ENCODE data around the gene KDM4B. TPM values are rescaled to one million over a fixed set of nuclear protein-coding genes. Genes with fewer than 3 reads are reported as not detected.
"Not testable (repeated sequence)": the region's sequence is repeated elsewhere in the genome, so short reads cannot be mapped to it uniquely, and the experiment has no call there.

The KDM4B gene
- total RNA-seq, 2 donors from 2014 or later = 33.8 to 83.5 TPM

- Mint-ChIP-seq H3K9me3 (no peaks in the 10 kb centered on the region), H3K4me3 (no peak overlapping the region), H3K4me1 (no peaks in the 10 kb centered on the region), H3K27me3 (no peaks in the 10 kb centered on the region), H3K27ac (no peak overlapping the region), H3K36me3 (ENCODE audit: low read depth) (peaks cover 23% of the 10 kb centered on the region)
- no peak for ATAC-seq (replicated peaks)
These were observed 183.3 kb downstream of the KDM4B start for GRCh38 chr19:5152013-5152763.

- Mint-ChIP-seq H3K4me3 (no peak overlapping the region), H3K9me3 (peaks cover 4% of the 10 kb centered on the region), H3K4me1 (no peaks in the 10 kb centered on the region), H3K27ac (no peak overlapping the region), H3K27me3 (no peaks in the 10 kb centered on the region), H3K36me3 (ENCODE audit: low read depth) (peaks cover 15% of the 10 kb centered on the region)
- no peak for ATAC-seq (replicated peaks)
These were observed 184.0 kb downstream of the KDM4B start for GRCh38 chr19:5152767-5153532.

GRCh38 chr19:5153601-5154128 is 184.8 kb downstream of the KDM4B start:
- H3K36me3 Mint-ChIP-seq (ENCODE audit: low read depth) = peaks cover 8% of the 10 kb centered on the region
- H3K27me3 Mint-ChIP-seq = no peaks in the 10 kb centered on the region
- ATAC-seq (replicated peaks) = peak; percentile 13
- H3K27ac Mint-ChIP-seq = no peak overlapping the region
- H3K9me3 Mint-ChIP-seq = peaks cover 4% of the 10 kb centered on the region
- H3K4me3 Mint-ChIP-seq = no peak overlapping the region
- H3K4me1 Mint-ChIP-seq = no peaks in the 10 kb centered on the region

DNA sequence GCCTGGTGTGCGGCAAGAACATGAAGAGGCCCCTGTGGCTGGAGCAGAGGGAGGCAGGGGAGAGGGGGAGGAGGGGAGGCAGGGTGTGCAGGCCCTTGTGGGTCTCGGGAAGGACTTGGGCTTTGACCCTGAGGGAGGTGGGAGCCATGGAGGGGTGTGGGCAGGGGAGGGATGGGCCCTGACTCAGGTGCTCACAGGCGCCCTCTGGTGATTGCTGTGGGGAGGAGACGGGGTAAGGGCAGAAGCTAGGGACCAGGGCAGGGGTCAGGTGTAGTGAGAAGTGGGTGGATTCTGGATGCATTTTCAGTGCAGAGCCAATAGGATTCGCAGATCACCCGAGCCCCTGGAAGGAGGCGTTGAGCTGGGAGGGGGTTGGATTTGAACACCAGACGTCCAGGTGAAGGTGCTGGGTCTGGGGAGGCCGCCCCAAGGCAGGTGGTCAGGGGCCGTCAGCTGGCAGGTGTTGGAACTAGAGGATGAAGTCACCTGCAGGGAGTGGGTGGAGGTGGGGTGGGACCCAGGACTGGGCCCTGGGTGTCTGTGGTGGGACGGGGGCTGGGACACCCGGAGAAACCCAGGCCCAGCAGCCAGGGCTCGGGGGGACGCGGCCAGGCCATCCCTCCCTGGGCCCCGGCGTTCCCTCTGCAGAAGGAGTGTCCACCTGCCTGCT is 185.4 kb downstream of the KDM4B start:
- Mint-ChIP-seq H3K9me3 (peaks cover 4% of the 10 kb centered on the region), H3K4me1 (no peaks in the 10 kb centered on the region), H3K27ac (no peak overlapping the region)

DNA sequence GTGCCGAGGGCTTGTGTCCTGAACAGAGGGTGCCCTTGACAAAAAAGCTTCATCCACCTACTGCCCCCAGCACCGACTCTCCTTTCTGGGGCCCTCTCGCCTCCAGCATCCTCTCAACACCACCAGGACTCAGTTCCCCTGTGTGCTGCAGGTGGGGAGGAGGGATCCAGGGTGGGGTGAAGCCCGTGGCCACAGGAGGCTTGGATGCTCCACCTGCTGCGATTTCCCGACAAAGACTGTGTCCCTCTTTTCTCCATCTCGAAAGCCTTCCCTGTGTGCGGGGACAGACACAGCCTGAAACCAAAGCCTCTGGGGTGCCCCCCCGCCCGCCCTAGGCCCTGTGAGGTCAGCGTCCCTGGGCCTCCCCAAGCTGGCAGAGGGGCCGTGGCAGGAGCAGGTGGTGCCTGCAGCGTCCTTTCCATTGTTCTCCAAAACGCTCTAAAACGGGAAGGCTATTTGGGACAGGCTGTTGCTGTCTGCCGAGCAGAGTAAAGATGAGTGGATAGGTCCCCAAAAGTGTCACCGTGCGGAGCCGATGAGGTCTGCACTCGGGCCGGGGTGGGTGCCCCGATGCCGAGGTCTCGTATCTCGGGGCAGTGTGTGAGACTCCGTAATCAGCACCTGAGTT is 186.0 kb downstream of the KDM4B start:
- Mint-ChIP-seq H3K27me3 (no peaks in the 10 kb centered on the region), H3K27ac (no peak overlapping the region), H3K9me3 (peaks cover 4% of the 10 kb centered on the region), H3K4me3 (no peak overlapping the region), H3K36me3 (ENCODE audit: low read depth) (no peaks in the 10 kb centered on the region), H3K4me1 (no peaks in the 10 kb centered on the region)
- ATAC-seq (replicated peaks) = no peak

More for the DNA sequence above, 185.4 kb downstream of the KDM4B start:
- ATAC-seq (replicated peaks) = peak; percentile 61
- H3K36me3 Mint-ChIP-seq (ENCODE audit: low read depth) = peaks cover 2% of the 10 kb centered on the region
- H3K27me3 Mint-ChIP-seq = no peaks in the 10 kb centered on the region
- H3K4me3 Mint-ChIP-seq = no peak overlapping the region

DNA sequence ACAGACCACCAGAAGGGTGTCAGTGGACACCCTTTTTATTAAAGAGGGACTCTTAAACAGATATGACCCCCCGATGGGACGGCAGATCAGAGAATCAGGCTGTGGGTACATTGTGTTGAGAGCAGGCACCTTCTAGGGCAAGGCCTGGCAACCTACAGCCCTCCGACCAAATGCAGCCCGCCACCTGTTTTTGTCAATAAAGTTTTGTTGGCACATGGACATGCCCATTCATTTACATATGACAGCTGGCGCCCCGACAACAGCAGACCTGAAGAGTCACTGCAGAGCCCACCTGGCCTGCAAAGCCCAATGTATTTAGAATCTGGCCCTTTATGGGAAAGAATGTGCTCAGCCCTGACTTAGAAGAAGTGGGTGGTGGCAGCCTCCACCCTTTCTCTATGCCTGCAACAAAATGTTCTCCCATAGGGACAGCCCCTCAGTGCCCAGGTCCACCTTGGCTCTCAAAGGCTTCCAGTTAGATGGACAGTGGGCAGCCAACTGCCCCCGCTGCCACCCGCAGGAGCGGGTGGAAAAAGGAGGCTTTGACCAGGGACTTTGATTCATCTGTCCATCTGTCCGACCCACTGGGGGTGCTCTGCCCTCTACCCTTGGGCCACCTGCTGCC is 186.8 kb downstream of the KDM4B start:
- Mint-ChIP-seq H3K27me3 (no peaks in the 10 kb centered on the region), H3K36me3 (ENCODE audit: low read depth) (no peaks in the 10 kb centered on the region), H3K9me3 (peaks cover 4% of the 10 kb centered on the region), H3K27ac (no peak overlapping the region), H3K4me1 (no peaks in the 10 kb centered on the region), H3K4me3 (no peak overlapping the region)
- no peak for ATAC-seq (replicated peaks)

DNA sequence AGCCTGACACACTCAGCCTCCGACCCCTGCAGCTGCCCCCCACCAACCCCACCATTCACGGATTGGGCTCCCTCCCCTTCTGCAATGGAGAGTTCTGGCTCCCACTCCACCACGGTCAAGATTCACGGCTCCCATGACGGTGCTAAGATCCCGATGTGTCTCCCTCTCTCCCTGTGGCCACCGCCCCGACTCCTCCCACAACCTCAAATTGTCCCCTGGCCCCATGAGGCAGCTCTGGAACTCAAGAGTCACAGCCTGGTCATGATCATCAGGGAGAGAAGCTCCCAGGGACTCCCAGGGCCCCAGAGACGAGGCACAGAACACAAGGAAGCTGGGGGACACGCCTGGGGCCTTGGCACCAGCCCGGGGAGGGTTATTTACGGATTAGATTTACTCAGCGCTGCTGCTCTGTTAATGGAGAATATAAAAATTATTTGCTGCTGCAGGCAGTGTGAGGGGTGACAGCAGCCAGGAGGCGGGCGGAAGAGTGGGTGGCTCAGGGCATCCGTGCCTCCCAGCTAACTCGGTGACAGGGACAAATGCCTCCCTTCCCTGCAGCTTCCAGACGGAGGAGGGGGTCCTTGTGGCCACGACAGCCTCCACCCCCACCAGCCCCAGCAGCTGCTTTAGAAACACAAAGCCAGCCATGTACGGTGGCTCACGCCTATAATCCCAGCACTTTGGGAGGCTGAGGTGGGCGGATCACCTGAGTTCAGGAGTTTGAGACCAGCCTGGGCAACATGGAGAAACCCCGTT is 187.5 kb downstream of the KDM4B start:
- H3K36me3 Mint-ChIP-seq (ENCODE audit: low read depth) = no peaks in the 10 kb centered on the region
- peaks cover 4% of the 10 kb centered on the region for H3K9me3 Mint-ChIP-seq
- H3K27ac Mint-ChIP-seq = no peak overlapping the region
- ATAC-seq (replicated peaks) = no peak
- no peaks in the 10 kb centered on the region for H3K27me3 Mint-ChIP-seq
- no peak overlapping the region for H3K4me3 Mint-ChIP-seq
- no peaks in the 10 kb centered on the region for H3K4me1 Mint-ChIP-seq

GRCh38 chr19:5157186-5157585 is 188.3 kb downstream of the KDM4B start:
- Mint-ChIP-seq H3K27ac (no peak overlapping the region), H3K4me3 (no peak overlapping the region), H3K4me1 (no peaks in the 10 kb centered on the region), H3K9me3 (peaks cover 4% of the 10 kb centered on the region), H3K36me3 (ENCODE audit: low read depth) (no peaks in the 10 kb centered on the region), H3K27me3 (no peaks in the 10 kb centered on the region)
- ATAC-seq (replicated peaks) = no peak

DNA sequence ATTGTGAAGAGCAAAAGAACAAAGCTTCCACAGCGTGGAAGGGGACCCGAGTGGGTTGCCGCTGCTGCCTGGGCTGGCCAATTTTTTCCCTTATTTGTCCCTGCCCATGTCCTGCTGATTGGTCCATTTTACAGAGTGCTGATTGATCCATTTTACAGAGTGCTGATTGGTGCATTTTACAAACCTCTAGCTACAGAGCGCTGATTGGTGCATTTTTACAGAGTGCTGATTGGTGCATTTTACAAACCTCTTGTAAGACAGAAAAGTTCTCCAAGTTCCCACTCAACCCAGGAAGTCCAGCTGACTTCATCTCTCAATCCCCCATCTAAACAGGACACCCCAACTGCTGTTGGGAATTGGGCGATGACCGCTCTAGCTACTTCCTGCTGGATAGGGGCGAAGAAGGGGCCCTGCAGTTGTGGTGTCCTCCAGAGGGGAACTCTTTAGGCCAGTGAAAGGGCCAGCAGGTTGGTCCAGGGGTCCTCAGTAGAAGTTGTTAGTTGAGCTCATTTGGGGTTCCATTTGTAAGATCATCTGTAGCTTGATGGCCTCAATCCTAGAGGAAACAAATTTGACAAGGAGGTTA is 189.7 kb downstream of the KDM4B start:
- H3K9me3 Mint-ChIP-seq; H3K36me3 Mint-ChIP-seq (ENCODE audit: low read depth); ATAC-seq (replicated peaks); H3K27ac Mint-ChIP-seq; H3K4me1 Mint-ChIP-seq; H3K27me3 Mint-ChIP-seq; H3K4me3 Mint-ChIP-seq: not testable (repeated sequence)

GRCh38 chr19:5160158-5160795 is 191.4 kb downstream of the KDM4B start:
- H3K9me3 Mint-ChIP-seq; H3K27ac Mint-ChIP-seq; ATAC-seq (replicated peaks); H3K4me3 Mint-ChIP-seq; H3K36me3 Mint-ChIP-seq (ENCODE audit: low read depth); H3K27me3 Mint-ChIP-seq; H3K4me1 Mint-ChIP-seq: not testable (repeated sequence)

GRCh38 chr19:5164845-5165696 is 196.2 kb downstream of the KDM4B start:
- not testable (repeated sequence) for H3K4me3 Mint-ChIP-seq; H3K36me3 Mint-ChIP-seq (ENCODE audit: low read depth); H3K27ac Mint-ChIP-seq; ATAC-seq (replicated peaks); H3K9me3 Mint-ChIP-seq; H3K4me1 Mint-ChIP-seq; H3K27me3 Mint-ChIP-seq

DNA sequence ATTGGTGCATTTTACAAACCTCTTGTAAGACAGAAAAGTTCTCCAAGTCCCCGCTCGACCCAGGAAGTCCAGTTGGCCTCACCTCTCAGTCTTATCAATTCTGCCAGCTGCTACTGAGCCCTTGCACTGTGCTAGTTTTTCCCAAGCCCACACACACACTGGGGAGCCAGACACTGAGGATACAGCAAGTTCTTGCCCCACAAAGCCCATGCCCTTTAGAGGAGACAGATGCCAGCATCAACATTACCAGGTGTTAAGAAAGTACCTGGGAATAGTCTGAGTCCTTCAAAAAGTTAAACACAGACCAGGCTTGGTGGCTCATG is 196.7 kb downstream of the KDM4B start:
- H3K27ac Mint-ChIP-seq = no peak overlapping the region
- H3K27me3 Mint-ChIP-seq = no peaks in the 10 kb centered on the region
- no peaks in the 10 kb centered on the region for H3K9me3 Mint-ChIP-seq
- H3K4me3 Mint-ChIP-seq = no peak overlapping the region
- ATAC-seq (replicated peaks) = no peak
- no peaks in the 10 kb centered on the region for H3K36me3 Mint-ChIP-seq (ENCODE audit: low read depth)
- peaks cover 5% of the 10 kb centered on the region for H3K4me1 Mint-ChIP-seq

All from activated T-helper 17 cell treated with anti-CD3 and anti-CD28 coated beads, Interleukin-2, amount 50 U/mL, for 72 hours (primary cell).